Heart right ventricle (tissue), 16 donors: Measurements from ENCODE around the gene ZNF710. TPM values are rescaled to one million over a fixed set of nuclear protein-coding genes. Genes with fewer than 3 reads are reported as not detected.

ENCODE experiments used
- ATAC-seq, 8 donors: fragments of 200-7000 bp; cut with Tn5 transposase; one replicate each; pipeline ENCODE4 v1.9.1; 2020; ENCODE audit warnings: mild to moderate bottlenecking in 8 of 8, moderate library complexity in 8 of 8, moderate number of reproducible peaks in 1 of 8
- DNase-seq, 2 donors: peaks; one replicate each; pipeline ENCODE4 v3.0.0-alpha.2; 2020
- H3K27ac ChIP-seq, 10 donors: fragments of 200-600 bp; sonication (generic) in 2 of 10; one replicate each; pipeline versions ENCODE4 v1.5.0 to v1.8.0; 2020 to 2022; ENCODE audit warnings: mild to moderate bottlenecking in 3 of 10
- H3K27me3 ChIP-seq, 7 donors: fragments of 200-600 bp; one replicate each; pipeline ENCODE4 v1.8.0; 2021 to 2022; ENCODE audit warnings: mild to moderate bottlenecking in 2 of 7
- H3K36me3 ChIP-seq, 9 donors: fragments of 200-600 bp; sonication (generic) in 1 of 9; one replicate each; pipeline versions ENCODE4 v1.5.0 to v1.8.0; 2020 to 2022; ENCODE audit warnings: mild to moderate bottlenecking in 2 of 9
- H3K4me1 ChIP-seq, 9 donors: fragments of 200-600 bp; sonication (generic) in 1 of 9; one replicate each; pipeline versions ENCODE4 v1.5.0 to v1.8.0; 2020 to 2022; ENCODE audit warnings: mild to moderate bottlenecking in 4 of 9
- H3K4me3 ChIP-seq, 10 donors: fragments of 200-600 bp; sonication (generic) in 2 of 10; one replicate each; pipeline versions ENCODE4 v1.5.0 to v1.8.0; 2020 to 2022; ENCODE audit warnings: mild to moderate bottlenecking in 7 of 10, moderate library complexity in 2 of 10
- H3K9me3 ChIP-seq, 11 donors: fragments of 200-600 bp in 10 of 11; sonication (generic) in 2 of 11; one replicate each; pipeline versions ENCODE4 v1.5.0 to v1.8.0; 2013 to 2022; ENCODE audit warnings: mild to moderate bottlenecking in 2 of 11, control low read depth in 1 of 11, moderate library complexity in 1 of 11
- CTCF ChIP-seq, 9 donors: fragments of 200-600 bp; sonication (generic) in 2 of 9; IDR thresholded peaks; one replicate each; pipeline versions ENCODE4 v1.5.0 to v1.8.0; 2021 to 2022; ENCODE audit warnings: antibody characterized with exemption in 9 of 9, mild to moderate bottlenecking in 5 of 9, moderate library complexity in 1 of 9
- WGBS, 2 donors: extraction: QIAGEN DNeasy Blood & Tissue Kit; methylation state at CpG; one replicate each; pipeline ENCODE4 v1.1.7; 2013; ENCODE audit warnings: inconsistent platforms in 1 of 2; 5-methylcytosine and 5-hydroxymethylcytosine counted together
- intact Hi-C, 10 donors: fragments of 100-400 bp; cut with DNase I; formaldehyde crosslinking; loops; one replicate each; pipeline versions ENCODE4 v1.11.1 to v1.14.2; 2022
- polyA plus RNA-seq, 2 donors: library from polyadenylated mRNA; stranded (reverse); fragments of 200-250 nt; gene quantifications; one replicate each; pipeline ENCODE4 v1.2.3, GENCODE V29; 2013
- total RNA-seq, 10 donors: library from RNA; stranded (reverse); fragmentation: NEBNext Ultra II Directional in 3 of 10; extraction: Animal tissue kit (Norgen Biotek cat#: 25700) in 3 of 10; gene quantifications; one replicate each; pipeline versions ENCODE4 v1.2.1 to v1.2.4, GENCODE V29; 2021 to 2023
- donor health status: Arrhythmogenic right ventricular cardiomyopathy.
- donor health status: ischemic (EF 13 %, LVEDD 7.1; RV severe dilation, severe dysfunction).
- donor health status: healthy with polysubstance abuse.
- donor health status: DM: no; HTN: yes; CAD: no.
- donor health status: DM: no; HTN: no; CAD: no.
- donor health status: ischemic (EF 25% LVEDD 6.9; RV normal size, moderate dysfunction).
- donor health status: ischemic (EF 25% LVEDD 5.7; RV mildly dilated, moderate dysfunction).
- donor health status: healthy.
- donor health status: DM: yes; HTN: yes; CAD: no.
- donor health status: Ischemic cardiomyopathy.
- donor health status: ischemic (EF 35%, LVEDD 5.7; RV mildly dilated, moderate dysfunction).
- donor health status: nonischemic (EF 11% LVEDD 7.7; RV severe dilation, severe dysfunction).
- donor health status: DM: yes; HTN: yes; CAD: no.
- donor health status: PGD.
- donor health status: ischemic (EF 29% LVEDD 5.4; RV normal size, mild dysfunction).
- donor health status: nonischemic (EF 23%, LVEDD 6.1; RV moderate dilation, normal function).

Gene ZNF710
- total and polyA plus RNA-seq, 12 donors, result 2.8 to 19.8 (median 3.9) TPM

- DNase-seq, result no peak
Observed at GRCh38 chr15:90044191-90044590, 43.1 kb downstream of the ZNF710 start.

GRCh38 chr15:90044916-90045371 lies 43.8 kb downstream of the ZNF710 start:
- TF ChIP-seq CTCF (IDR thresholded peaks at IDR 0.05), result no peak
- Histone ChIP-seq H3K4me1 (peaks cover 3 to 44% (median 21%) of the 10 kb centered on the region in 9 donors), H3K27ac (no peak overlapping the region), H3K4me3 (no peak overlapping the region), H3K9me3 (no peaks in the 10 kb centered on the region), H3K27me3 (no peaks in the 10 kb centered on the region), H3K36me3 (no peaks in the 10 kb centered on the region)
- 97 to 98% methylated on average over 4 of the region's 4 CpGs for WGBS, 2 donors
- DNase-seq (no peak), ATAC-seq (no peak)
- intact Hi-C loops, result no loop called here

More at GRCh38 chr15:90044191-90044590, 43.1 kb downstream of the ZNF710 start:
- H3K4me3 ChIP-seq, result no peak overlapping the region
- WGBS, 2 donors, result 92 to 93% methylated on average over 14 of the region's 14 CpGs
- no peak for ATAC-seq
- H3K36me3 ChIP-seq, result no peaks in the 10 kb centered on the region
- TF ChIP-seq CTCF (IDR thresholded peaks at IDR 0.05), result no peak
- intact Hi-C loops, result no loop called here
- no peaks in the 10 kb centered on the region for H3K9me3 ChIP-seq
- H3K27me3 ChIP-seq, result no peaks in the 10 kb centered on the region
- no peak overlapping the region for H3K27ac ChIP-seq
- peaks cover 3 to 47% (median 23%) of the 10 kb centered on the region in 9 donors for H3K4me1 ChIP-seq

GRCh38 chr15:90046289-90046688 lies 45.2 kb downstream of the ZNF710 start:
- no peaks in the 10 kb centered on the region for H3K27me3 ChIP-seq
- intact Hi-C loops, result no loop called here
- 84 to 91% methylated on average over 7 of the region's 7 CpGs for WGBS, 2 donors
- no peak for DNase-seq
- no peak overlapping the region for H3K4me3 ChIP-seq
- TF ChIP-seq CTCF (IDR thresholded peaks at IDR 0.05), result no peak
- no peaks in the 10 kb centered on the region for H3K36me3 ChIP-seq
- no peak for ATAC-seq
- no peaks in the 10 kb centered on the region for H3K9me3 ChIP-seq
- peaks cover 0 to 34% (median 18%) of the 10 kb centered on the region in 9 donors for H3K4me1 ChIP-seq
- H3K27ac ChIP-seq, result no peak overlapping the region

- DNase-seq (no peak), ATAC-seq (peak; percentile 41 to 81 (median 70))
- no peak overlapping the region for H3K4me3 ChIP-seq
- peaks cover 0 to 34% (median 18%) of the 10 kb centered on the region in 9 donors for H3K4me1 ChIP-seq
- no peaks in the 10 kb centered on the region for H3K9me3 ChIP-seq
- TF ChIP-seq CTCF (IDR thresholded peaks at IDR 0.05), result no peak
- peak overlapping the region in 2 of 10 donors; percentile 20 to 31 for H3K27ac ChIP-seq
- no peaks in the 10 kb centered on the region for H3K36me3 ChIP-seq
- no peaks in the 10 kb centered on the region for H3K27me3 ChIP-seq
- 69 to 75% methylated on average over 12 of the region's 12 CpGs for WGBS, 2 donors
- intact Hi-C loops, result no loop called here
Observed at GRCh38 chr15:90046911-90047392, 45.8 kb downstream of the ZNF710 start.
